DMS79 (cell line): Measurements from ENCODE around the gene ZFAND3.

Experiments
- DNase-seq: peaks from one replicate; lab custom pipeline; 2025; lab: John Stamatoyannopoulos, UW

Gene ZFAND3

GRCh38 chr6:38154731-38155130 is 335.2 kb downstream of the ZFAND3 start:
- no peak for DNase-seq

- DNase-seq, result no peak
Observed at GRCh38 chr6:38155144-38155543, 335.6 kb downstream of the ZFAND3 start.

DNA sequence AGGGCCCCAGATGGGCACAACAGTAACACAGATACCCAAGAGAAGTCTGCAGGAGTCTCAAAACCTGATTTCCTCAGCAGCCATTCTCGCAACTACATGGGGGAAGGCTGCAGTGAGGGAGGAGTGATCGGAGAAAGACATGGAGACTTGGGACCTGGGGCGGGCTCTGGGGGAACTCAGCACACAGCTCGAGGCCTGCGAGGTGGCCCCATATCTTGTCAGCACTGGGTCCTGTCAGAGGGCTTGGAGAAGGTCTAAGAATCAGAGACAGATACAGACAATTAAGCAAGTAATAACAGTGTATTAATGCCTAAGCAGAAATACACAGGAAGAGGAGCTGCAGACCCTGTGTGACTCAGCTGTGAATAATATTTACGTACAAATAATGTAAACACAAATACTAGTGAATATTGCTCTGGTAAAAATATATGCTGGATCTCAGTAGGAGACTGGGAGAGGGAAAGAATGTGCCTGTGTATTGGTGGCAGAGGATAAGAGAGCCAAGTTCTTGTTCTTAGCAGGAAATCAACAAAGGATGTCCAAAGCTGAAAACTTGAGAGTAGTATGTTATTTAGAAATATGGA is 336.2 kb downstream of the ZFAND3 start:
- no peak for DNase-seq

DNA sequence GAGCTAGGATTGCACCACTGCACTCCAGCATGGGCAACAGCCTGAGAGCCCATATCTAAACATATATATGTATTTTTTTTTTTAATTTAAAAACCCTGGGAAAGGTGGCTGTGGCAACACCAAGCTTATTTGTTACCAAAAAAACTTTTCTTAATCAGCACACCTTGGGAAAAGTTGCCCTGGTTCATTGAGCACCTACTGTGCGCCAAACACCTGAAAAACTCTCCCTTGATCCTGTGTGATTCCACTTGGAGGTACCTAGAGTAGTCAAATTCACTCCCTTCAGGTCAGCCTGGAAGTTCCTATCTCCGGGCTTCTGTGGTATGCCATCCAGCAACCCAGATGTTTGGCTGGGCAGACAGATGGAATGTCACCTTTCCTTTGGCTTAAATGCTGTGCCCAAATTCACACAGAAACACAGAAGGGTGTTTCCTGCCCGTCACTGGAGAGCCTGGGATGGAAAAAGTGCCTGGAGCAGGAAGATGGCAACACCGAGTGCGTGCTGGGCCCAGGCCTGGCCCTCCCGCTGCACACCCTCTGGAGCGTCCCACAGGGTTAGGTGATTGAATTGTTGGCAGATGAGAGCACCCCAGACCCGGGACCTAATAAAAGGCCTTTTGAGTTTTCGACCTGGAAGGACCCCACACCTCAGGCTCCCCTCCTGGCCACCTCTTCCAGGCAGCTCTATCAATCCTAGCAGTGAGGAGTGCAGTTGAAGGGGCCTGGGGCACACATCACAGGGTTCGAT is 337.5 kb downstream of the ZFAND3 start:
- DNase-seq, result no peak

DNA sequence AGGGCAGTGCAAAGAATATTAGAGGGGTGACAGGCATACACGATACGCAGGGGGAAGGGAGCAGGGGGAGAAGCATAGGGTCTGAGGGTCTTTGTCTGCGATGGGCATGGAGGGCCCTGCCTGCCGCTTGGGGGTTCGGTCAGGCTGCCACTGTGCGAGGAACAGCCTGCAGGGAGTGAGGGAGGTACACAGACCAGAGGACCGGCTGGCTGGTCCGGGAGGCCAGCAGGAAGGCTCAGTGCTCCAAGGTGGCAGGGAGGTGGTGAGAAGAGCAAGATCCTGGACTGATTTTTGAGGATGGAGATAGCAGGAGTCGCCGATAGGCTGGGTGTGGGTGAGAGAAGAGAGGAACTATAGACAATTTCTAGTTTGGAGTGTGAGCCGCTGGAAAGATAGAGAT is 338.4 kb downstream of the ZFAND3 start:
- no peak for DNase-seq

DNA sequence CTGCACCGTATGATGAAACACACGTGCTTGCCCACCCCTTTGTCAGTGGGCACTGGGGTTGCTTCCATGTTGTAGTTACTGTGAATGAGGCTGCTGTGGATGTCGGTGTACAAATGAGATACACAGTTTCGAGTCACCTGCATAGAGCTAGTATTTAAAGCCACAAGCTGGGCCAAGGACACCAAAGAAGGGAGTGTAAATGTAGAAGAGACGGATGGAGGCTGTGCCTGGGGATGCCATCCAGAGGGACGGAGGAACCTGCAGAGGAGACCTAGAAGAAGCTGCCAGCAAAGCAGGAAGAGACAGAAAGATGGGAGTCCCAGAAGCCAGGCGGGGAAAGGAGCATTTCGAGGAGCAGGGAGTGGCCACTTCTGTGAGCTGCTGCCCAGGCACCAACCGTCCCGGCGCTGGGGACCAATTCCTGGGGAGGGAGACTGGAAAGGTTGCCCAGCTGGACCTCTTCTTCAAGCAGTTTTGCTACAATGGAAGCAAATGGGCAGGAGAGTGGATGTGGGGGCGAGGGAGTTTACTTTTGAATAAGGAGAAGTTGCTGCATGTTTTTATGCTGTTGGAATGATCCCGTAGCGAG is 339.3 kb downstream of the ZFAND3 start:
- DNase-seq, result no peak

DNA sequence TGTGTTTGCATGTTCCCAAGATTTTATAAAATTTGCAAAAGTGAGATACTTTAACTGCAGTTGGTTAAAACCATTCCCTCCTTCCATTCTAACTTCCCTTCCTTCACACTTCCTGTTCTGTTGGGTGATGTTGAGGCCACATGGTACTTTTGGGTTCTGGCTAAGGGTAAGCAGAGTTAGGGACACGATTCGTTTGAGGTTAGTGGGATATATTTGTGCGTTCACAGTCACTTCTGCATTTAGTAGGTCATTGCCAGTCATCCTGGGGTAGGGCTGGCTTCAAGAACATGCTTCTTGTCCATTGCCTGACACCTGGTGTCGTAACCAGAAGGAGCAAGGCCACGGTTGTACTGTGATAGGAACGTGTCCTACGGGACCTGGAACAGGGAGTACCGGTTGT is 340.1 kb downstream of the ZFAND3 start:
- DNase-seq, result no peak

DNA sequence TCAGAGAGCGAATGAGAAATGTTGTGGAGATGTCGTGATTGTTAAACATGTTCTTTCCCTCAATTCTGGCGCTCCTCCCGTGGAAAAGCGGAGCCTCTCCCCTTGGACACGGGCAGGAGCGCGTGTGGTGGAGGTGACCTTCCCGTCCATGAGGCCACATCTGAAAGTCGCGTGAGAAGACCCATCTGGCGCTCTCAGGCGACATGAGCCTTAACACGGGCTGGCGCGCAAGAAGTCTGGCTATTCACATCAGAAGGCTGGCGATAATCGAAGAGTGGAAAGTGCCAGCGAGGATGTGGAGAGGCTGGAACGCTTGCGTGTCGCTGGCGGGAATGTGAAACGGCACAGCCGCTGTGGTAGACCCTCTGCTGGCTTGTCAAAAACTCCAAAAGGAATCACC is 341.3 kb downstream of the ZFAND3 start:
- no peak for DNase-seq

DNA sequence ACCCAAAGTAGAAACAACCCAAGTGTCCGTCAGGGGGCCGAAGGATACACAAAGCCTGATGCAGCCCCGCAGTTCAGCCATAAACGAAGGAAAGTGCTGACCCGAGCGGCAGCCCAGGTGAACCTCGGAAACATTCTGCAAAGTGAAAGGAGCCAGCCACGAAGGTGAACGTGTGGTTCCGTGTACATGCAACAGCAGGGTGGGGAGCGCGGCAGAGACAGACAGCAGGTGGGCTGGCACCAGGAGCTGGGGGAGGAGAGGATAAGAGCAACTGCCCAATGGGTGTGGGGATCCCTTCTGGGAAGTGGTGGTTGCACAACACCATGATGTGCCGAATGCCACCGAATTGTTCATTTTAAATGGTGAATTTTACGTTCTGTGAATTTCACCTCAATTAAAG is 341.8 kb downstream of the ZFAND3 start:
- no peak for DNase-seq

DNA sequence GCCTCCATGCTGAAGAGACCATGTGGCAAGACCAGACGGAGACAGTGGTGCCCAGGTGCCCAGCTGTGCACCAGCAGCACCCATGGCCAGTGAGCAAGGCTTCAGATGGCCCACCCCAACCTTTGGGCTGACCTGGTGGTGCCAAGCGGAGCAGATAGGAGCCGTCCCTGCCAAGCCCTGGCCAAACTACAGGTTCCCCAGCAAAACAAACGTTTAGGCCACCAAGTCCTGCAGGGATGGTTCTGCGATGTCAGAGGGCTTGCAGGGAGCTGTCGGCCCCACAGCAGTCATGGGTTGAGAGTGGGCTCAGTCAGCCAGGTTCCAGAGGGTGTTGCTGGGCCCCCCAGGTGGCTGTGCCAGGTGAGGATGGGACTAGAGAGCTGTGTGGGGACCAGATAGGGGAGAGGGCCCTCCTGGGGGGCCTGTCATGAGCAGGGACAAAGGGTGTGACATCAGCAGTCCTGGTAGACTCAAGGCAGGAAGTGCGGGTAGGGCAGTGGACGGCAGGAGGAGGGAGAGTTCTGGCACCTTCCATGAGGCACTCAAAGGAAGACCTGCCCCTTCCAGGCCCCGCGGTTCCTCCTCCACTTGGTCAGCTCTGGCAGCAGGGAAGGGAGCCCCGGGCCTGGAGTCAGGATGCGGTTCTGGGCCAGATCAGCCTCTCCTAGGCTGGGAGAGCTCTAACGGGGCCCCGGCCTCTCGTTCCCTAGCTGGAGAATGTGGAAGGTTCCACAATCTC is 342.4 kb downstream of the ZFAND3 start:
- no peak for DNase-seq

DNA sequence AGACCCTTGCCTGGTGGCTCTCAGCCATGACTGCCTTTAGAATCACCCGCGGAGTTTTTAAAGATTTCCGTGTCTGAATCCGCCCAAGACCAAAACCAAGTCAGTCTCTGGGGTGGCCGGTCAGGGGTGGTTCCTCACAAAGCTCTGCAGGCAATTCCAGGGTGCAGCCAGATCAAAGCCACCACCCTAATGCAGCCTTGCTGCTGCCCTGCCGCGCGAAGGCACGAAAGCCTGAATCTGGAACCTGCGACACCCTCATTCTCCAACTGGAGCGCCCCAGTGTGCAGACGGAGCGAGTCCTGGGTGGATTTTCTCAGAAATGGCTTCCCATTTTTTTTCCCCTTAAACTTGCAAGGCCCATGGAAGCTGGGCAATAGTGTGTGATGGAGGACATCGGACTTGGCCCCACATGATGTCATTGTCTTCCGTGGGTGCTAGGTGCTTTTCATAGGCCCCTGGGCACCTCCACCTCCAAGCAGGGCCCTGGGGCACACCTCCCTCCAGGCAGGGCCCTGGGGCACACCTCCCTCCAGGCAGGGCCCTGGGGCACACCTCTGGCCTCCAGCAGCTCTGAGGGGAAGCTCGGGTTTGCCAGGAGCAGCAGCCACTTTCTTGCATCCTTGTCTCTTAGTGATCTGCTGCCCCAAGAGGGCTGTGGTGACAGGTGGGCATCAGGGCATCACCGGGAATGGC is 343.1 kb downstream of the ZFAND3 start:
- DNase-seq, result no peak

- DNase-seq, result no peak
Observed at GRCh38 chr6:38163186-38164130, 343.9 kb downstream of the ZFAND3 start.

GRCh38 chr6:38164131-38164481 is 344.6 kb downstream of the ZFAND3 start:
- DNase-seq, result no peak

- no peak for DNase-seq
Observed at GRCh38 chr6:38164671-38165108, 345.2 kb downstream of the ZFAND3 start.

GRCh38 chr6:38166411-38167240 is 347.1 kb downstream of the ZFAND3 start:
- no peak for DNase-seq

- no peak for DNase-seq
Observed at GRCh38 chr6:38167598-38167997, 348.1 kb downstream of the ZFAND3 start.

DNA sequence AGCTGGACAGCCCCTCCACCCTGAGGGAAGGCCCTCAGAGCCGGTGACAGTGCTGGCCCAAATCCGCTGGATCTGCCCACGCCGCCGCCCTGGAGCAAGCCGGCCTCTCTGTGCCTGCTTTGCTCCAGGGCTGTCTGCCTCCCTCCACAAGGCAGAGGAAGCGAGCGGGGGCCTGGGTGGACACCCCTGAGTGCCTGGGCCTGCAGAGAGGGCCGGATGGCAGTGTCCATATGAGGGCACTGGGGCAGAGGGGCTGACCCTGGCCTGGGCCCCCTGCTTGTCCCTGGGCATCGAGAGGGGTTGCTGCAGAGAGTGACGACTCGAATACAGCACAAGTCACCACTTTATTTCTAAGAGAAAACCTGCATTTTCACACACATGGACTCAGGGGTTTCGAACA is 348.6 kb downstream of the ZFAND3 start:
- DNase-seq, result no peak

DNA sequence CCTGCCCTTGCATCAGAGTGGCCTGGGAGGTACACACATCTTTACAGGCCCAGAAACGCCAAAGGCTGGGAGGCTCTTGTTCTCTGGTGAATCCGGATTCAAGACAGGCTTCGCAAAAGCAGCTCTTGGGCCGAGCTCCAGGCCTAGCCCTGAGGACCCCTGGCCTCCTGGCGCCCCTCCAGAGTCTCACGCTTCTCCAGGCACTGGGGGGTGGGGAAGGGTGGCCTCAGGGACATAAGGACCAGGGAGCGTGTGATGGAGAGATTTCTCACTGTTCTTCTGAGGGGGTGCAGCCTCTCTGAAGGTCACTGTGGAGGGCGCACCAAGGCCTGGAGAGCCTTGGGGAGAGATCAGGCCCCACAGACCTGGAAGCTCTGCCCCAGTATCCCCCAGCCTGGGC is 349.2 kb downstream of the ZFAND3 start:
- DNase-seq, result no peak

DNA sequence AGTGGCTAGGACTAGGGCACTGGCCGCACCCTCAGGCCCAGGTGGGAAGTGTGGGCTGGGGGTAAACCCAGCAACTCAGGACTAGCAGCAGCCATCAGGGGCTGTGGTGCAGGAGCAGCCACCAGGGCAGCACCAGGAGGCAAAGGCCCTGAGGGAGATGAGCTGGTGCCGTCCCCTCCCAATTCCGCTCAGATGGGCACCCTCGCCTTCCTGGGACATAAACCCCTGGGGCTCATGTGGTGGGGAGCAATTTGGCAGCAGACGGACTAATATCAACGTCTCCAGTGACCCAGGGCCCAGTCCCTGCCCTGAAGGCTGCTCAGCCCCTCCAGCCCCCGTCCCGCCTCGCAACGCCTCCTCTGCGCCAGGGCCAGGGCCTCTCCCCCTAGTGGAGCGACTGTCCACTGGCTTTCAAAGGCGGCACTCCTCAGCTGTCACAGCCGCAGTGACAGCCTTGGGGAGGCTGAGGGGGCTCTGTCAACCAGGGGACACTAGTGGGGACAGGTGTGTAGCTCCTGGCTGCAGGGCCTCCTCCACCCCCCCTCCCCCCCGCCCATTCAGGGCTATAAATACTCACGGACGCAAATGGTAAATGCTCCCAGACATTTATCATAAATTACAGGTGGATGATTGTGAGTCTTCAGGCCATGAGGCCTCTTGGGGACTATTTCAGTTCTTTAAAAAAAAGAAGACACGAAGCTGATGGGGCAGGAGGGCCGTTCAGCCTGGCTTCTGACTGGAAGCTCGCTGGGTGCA is 349.9 kb downstream of the ZFAND3 start:
- DNase-seq, result no peak
